SK-N-SH (cell line): ENCODE measurements around the gene ZNF444.
"Not testable (repeated sequence)": the region's sequence is repeated elsewhere in the genome, so short reads cannot be mapped to it uniquely, and the experiment has no call there.

Experiments used
- CHD2 ChIP-seq: fragments of 150-350 bp; IDR thresholded peaks from 2 replicates; pipeline ENCODE4 v1.6.1; 2018; ENCODE audit warnings: low read length; ENCODE audit not compliant: partially characterized antibody
- MXI1 ChIP-seq: IDR thresholded peaks from 2 replicates; pipeline ENCODE4 v1.6.1; 2012; ENCODE audit warnings: mild to moderate bottlenecking, low read depth, low read length, improper control_type of control experiment
- POLR2AphosphoS5 ChIP-seq: IDR thresholded peaks from 2 replicates; pipeline ENCODE4 v1.6.1; 2012; ENCODE audit warnings: low read depth, low read length
- TEAD4 ChIP-seq: IDR thresholded peaks from 2 replicates; pipeline ENCODE4 v1.4.0; 2012; ENCODE audit warnings: mild to moderate bottlenecking, borderline replicate concordance; ENCODE audit not compliant: insufficient read depth
- YY1 ChIP-seq: IDR thresholded peaks from 2 replicates; pipeline ENCODE4 v1.4.0; 2012; ENCODE audit warnings: low read depth, mild to moderate bottlenecking
- TF ChIP-seq, protein P1 (sequence below): fragments of 150-350 bp; IDR thresholded peaks from 2 replicates; pipeline ENCODE4 v1.6.1; 2017; ENCODE audit warnings: antibody characterized with exemption, low read length, low read depth, borderline replicate concordance
- TF ChIP-seq, protein P2 (sequence below): fragments of 200-600 bp; sonication (generic); IDR thresholded peaks from 2 replicates; pipeline ENCODE4 v1.6.1; 2017; ENCODE audit warnings: antibody characterized with exemption, mild to moderate bottlenecking, moderate library complexity

- TF ChIP-seq, protein P1, sequence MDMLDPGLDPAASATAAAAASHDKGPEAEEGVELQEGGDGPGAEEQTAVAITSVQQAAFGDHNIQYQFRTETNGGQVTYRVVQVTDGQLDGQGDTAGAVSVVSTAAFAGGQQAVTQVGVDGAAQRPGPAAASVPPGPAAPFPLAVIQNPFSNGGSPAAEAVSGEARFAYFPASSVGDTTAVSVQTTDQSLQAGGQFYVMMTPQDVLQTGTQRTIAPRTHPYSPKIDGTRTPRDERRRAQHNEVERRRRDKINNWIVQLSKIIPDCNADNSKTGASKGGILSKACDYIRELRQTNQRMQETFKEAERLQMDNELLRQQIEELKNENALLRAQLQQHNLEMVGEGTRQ: not testable (repeated sequence)
- not testable (repeated sequence) for TF ChIP-seq MXI1, POLR2AphosphoS5, TEAD4, YY1, CHD2
- TF ChIP-seq, protein P2, sequence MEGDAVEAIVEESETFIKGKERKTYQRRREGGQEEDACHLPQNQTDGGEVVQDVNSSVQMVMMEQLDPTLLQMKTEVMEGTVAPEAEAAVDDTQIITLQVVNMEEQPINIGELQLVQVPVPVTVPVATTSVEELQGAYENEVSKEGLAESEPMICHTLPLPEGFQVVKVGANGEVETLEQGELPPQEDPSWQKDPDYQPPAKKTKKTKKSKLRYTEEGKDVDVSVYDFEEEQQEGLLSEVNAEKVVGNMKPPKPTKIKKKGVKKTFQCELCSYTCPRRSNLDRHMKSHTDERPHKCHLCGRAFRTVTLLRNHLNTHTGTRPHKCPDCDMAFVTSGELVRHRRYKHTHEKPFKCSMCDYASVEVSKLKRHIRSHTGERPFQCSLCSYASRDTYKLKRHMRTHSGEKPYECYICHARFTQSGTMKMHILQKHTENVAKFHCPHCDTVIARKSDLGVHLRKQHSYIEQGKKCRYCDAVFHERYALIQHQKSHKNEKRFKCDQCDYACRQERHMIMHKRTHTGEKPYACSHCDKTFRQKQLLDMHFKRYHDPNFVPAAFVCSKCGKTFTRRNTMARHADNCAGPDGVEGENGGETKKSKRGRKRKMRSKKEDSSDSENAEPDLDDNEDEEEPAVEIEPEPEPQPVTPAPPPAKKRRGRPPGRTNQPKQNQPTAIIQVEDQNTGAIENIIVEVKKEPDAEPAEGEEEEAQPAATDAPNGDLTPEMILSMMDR: not testable (repeated sequence)
Observed at GRCh38 chr19:56175861-56176307, 34.8 kb downstream of the ZNF444 start, which contains the start of gene GALP.
